Measurements from ENCODE around the gene UFC1. TPM values are rescaled to one million over a fixed set of nuclear protein-coding genes. Genes with fewer than 3 reads are reported as not detected.
"Not testable (repeated sequence)": the region's sequence is repeated elsewhere in the genome, so short reads cannot be mapped to it uniquely, and the experiment has no call there.

UFC1 gene
- total RNA-seq, 1 donor from 2014 or later, result 89.4 TPM

DNA sequence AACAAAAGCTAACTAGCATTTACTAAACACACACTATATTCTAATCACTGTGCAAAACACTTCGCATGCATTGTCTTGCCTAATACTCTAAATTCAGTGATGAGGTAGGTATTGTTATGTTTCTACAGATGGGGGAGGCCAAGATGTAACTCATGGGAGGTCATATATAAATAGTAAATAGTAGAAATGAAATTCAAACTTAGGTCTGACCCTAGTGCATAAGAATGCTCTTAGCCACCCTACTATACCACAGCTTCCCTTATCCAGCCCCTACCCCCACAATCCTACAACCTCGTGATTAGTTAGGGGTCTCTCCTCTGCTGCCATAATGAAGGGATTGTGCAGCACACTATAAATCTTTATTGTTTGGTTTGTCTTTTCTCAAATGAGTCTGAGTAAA, 39.2 kb upstream of the UFC1 start:
- Mint-ChIP-seq H3K4me3 (ENCODE audit: unreplicated experiment) (no peak overlapping the region), H3K4me1 (ENCODE audit: low read depth) (peaks cover 59% of the 10 kb centered on the region), H3K27me3 (ENCODE audit: low read depth) (no peaks in the 10 kb centered on the region), H3K9me3 (ENCODE audit: low read depth) (no peaks in the 10 kb centered on the region), H3K36me3 (ENCODE audit: low read depth) (peaks cover 1% of the 10 kb centered on the region), H3K27ac (ENCODE audit: unreplicated experiment) (peak overlapping the region; percentile 17)
- DNase-seq (ENCODE audit: low spot score), result no peak
- TF ChIP-seq, protein P1, sequence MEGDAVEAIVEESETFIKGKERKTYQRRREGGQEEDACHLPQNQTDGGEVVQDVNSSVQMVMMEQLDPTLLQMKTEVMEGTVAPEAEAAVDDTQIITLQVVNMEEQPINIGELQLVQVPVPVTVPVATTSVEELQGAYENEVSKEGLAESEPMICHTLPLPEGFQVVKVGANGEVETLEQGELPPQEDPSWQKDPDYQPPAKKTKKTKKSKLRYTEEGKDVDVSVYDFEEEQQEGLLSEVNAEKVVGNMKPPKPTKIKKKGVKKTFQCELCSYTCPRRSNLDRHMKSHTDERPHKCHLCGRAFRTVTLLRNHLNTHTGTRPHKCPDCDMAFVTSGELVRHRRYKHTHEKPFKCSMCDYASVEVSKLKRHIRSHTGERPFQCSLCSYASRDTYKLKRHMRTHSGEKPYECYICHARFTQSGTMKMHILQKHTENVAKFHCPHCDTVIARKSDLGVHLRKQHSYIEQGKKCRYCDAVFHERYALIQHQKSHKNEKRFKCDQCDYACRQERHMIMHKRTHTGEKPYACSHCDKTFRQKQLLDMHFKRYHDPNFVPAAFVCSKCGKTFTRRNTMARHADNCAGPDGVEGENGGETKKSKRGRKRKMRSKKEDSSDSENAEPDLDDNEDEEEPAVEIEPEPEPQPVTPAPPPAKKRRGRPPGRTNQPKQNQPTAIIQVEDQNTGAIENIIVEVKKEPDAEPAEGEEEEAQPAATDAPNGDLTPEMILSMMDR (IDR thresholded peaks at IDR 0.05), result no peak

DNA sequence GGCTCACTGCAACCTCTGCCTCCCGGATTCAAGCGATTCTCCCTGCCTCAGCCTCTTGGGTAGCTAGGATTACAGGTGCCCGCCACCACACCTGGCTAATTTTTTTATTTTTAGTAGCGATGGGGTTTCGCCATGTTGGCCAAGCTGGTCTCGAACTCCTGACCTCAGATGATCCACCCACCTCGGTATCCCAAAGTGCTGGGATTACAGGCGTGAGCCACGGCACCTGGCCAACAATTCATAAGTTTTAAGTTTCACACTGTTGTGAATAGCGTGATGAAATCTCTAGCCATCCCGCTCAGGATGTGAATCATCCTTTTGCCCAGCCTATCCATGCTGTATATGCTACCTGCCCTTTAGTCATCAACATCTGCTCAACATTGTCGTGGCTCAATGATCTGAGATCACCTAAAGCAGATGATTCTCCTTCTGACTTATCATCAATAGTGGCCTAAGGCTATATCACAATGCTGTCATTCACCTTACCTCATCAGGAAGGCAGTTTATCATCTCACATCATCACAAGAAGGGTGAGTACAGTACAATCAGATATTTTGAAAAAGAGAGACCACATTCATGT, 38.6 kb upstream of the UFC1 start:
- Mint-ChIP-seq H3K4me1 (ENCODE audit: low read depth) (peaks cover 65% of the 10 kb centered on the region), H3K9me3 (ENCODE audit: low read depth) (no peaks in the 10 kb centered on the region), H3K27ac (ENCODE audit: unreplicated experiment) (peak overlapping the region; percentile 97), H3K4me3 (ENCODE audit: unreplicated experiment) (no peak overlapping the region), H3K36me3 (ENCODE audit: low read depth) (peaks cover 3% of the 10 kb centered on the region), H3K27me3 (ENCODE audit: low read depth) (no peaks in the 10 kb centered on the region)
- TF ChIP-seq, protein P1 (IDR thresholded peaks at IDR 0.05), result no peak
- no peak for DNase-seq (ENCODE audit: low spot score)

DNA sequence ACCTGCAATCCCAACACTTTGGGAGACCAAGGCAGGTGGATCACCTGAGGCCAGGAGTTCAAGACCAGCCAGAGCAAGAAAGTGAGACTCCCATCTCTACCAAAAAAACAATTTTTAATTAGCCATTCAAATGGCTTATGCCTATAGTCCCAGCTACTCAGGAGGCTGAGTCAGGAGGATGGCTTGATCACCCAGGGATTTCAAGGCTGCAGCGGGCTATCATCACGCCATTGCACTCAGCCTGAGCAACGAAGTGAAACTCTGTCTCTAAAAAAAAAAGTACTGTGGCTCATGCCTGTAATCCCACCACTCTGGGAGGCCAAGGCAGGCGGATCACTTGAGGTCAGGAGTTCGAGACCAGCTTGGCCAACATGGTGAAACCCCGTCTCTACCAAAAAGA, 37.8 kb upstream of the UFC1 start:
- not testable (repeated sequence) for H3K27me3 Mint-ChIP-seq (ENCODE audit: low read depth); DNase-seq (ENCODE audit: low spot score); H3K9me3 Mint-ChIP-seq (ENCODE audit: low read depth); H3K36me3 Mint-ChIP-seq (ENCODE audit: low read depth)
- Mint-ChIP-seq H3K27ac (ENCODE audit: unreplicated experiment) (peak overlapping the region; percentile 97), H3K4me1 (ENCODE audit: low read depth) (peaks cover 67% of the 10 kb centered on the region), H3K4me3 (ENCODE audit: unreplicated experiment) (peak overlapping the region; percentile 90)

DNA sequence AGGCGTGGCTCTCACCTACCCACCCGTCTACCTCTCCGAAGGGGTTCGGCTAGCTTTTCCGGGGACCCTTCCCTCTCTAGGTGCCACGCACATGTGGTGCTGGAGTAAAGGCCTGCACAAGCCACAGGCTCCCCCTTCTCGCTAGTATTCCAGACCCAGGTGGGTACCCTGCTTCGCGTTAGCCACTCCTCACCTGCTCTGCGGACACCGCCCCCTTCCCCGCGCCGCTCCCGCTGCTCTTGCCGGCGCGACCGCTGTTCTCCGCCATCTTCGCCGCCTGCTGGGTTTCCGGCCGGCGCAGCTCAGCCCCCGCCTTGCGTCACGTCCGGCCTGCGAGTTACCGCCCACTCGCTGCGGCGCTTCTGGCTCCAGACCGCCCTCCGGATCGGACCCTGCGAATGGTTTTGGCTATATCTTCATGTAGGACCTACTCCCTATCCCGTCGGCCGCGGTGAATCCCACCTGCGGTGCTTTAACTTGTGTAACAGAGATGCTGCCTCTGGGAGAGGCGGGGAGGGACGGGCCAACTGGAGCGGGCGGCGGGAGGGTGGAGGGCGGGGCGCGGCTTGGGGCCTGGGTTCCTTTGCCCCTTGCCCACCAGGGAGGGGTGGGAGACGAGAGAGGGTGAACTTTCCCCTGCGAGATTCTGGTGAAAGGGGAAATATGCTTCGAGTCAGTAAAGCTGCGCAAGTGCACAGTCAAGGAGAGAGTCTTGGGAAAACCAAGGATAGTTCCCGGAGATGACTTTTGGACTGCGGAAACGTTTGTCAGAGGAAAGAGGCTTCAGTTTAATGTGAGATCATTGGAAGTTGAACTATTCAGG, 35.8 kb upstream of the UFC1 start, which contains the start of the genes NIT1 and PFDN2:
NIT1 (plus strand) TSS at position 347 of the 823 bp plus-strand sequence; CDS start at position 419, 72 bp downstream.
PFDN2 (minus strand) TSS at position 279 of the 823 bp plus-strand sequence; CDS start at position 268, 11 bp downstream.
- no peaks in the 10 kb centered on the region for H3K27me3 Mint-ChIP-seq (ENCODE audit: low read depth)
- peak within 1 kb of the TSS; percentile 97 for H3K27ac Mint-ChIP-seq (ENCODE audit: unreplicated experiment)
- peaks cover 19% of the 10 kb centered on the region for H3K36me3 Mint-ChIP-seq (ENCODE audit: low read depth)
- TF ChIP-seq, protein P1 (IDR thresholded peaks at IDR 0.05), result peak; percentile 12
- no peaks in the 10 kb centered on the region for H3K9me3 Mint-ChIP-seq (ENCODE audit: low read depth)
- peak within 1 kb of the TSS; percentile 90 for H3K4me3 Mint-ChIP-seq (ENCODE audit: unreplicated experiment)
- peak; percentile 93 for DNase-seq (ENCODE audit: low spot score)
- H3K4me1 Mint-ChIP-seq (ENCODE audit: low read depth), result peaks cover 62% of the 10 kb centered on the region

DNA sequence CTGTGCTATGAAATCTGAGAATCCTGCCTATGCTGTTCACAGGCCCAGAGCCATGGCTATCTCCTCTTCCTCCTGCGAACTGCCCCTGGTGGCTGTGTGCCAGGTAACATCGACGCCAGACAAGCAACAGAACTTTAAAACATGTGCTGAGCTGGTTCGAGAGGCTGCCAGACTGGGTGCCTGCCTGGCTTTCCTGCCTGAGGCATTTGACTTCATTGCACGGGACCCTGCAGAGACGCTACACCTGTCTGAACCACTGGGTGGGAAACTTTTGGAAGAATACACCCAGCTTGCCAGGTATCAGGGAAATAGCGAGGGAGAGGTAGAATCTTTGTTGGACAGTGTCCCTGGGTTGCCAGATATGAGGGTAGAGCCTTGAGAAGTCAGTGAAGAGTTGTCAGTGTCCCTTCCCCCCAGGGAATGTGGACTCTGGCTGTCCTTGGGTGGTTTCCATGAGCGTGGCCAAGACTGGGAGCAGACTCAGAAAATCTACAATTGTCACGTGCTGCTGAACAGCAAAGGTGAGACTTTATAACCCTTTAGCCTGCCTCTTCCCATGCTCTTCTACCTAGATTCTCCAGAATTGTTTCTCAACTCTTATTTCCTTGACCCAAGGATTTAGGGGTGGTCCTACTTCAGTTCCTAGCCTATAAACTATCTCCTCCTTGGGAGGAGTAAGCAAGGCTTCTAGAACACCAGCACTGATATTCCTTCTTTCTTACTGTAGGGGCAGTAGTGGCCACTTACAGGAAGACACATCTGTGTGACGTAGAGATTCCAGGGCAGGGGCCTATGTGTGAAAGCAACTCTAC, 34.5 kb upstream of the UFC1 start:
- TF ChIP-seq, protein P1 (IDR thresholded peaks at IDR 0.05), result peak; percentile 69
- Mint-ChIP-seq H3K4me1 (ENCODE audit: low read depth) (peaks cover 51% of the 10 kb centered on the region), H3K4me3 (ENCODE audit: unreplicated experiment) (peak overlapping the region; percentile 90), H3K36me3 (ENCODE audit: low read depth) (peaks cover 29% of the 10 kb centered on the region), H3K9me3 (ENCODE audit: low read depth) (no peaks in the 10 kb centered on the region), H3K27me3 (ENCODE audit: low read depth) (no peaks in the 10 kb centered on the region), H3K27ac (ENCODE audit: unreplicated experiment) (peak overlapping the region; percentile 97)
- no peak for DNase-seq (ENCODE audit: low spot score)
